Hematopoietic multipotent progenitor cell treated with erythropoietin and hydrocortisone succinate and interleukin-3 and kit ligand, for 8 days (in vitro differentiated cells): ENCODE results near the gene PTTG1IP.

Experiments
- DNase-seq: peaks from one replicate; pipeline ENCODE4 v3.0.0-alpha.2; 2015

The PTTG1IP gene

GRCh38 chr21:44858291-44858690 lies 15.2 kb downstream of the PTTG1IP start:
- DNase-seq = no peak

- DNase-seq = no peak
Measured at GRCh38 chr21:44857127-44857892, 16.2 kb downstream of the PTTG1IP start.

GRCh38 chr21:44856131-44856530 lies 17.4 kb downstream of the PTTG1IP start:
- no peak for DNase-seq

- no peak for DNase-seq
Measured at GRCh38 chr21:44855572-44855971, 17.9 kb downstream of the PTTG1IP start.

- peak; percentile 100 for DNase-seq
Measured at GRCh38 chr21:44854664-44855446, 18.6 kb downstream of the PTTG1IP start.

- DNase-seq = peak; percentile 92
Measured at GRCh38 chr21:44854391-44854663, 19.2 kb downstream of the PTTG1IP start.

- DNase-seq = peak; percentile 90
Measured at GRCh38 chr21:44853601-44854390, 19.7 kb downstream of the PTTG1IP start.

GRCh38 chr21:44850905-44851657 lies 22.4 kb downstream of the PTTG1IP start:
- no peak for DNase-seq

GRCh38 chr21:44850208-44850800 lies 23.2 kb downstream of the PTTG1IP start:
- no peak for DNase-seq

GRCh38 chr21:44849616-44850130 lies 23.8 kb downstream of the PTTG1IP start:
- no peak for DNase-seq

- DNase-seq = no peak
Measured at GRCh38 chr21:44848821-44849521, 24.5 kb downstream of the PTTG1IP start.

- DNase-seq = no peak
Measured at GRCh38 chr21:44847261-44848056, 26.0 kb downstream of the PTTG1IP start.

GRCh38 chr21:44846485-44847260 lies 26.8 kb downstream of the PTTG1IP start:
- DNase-seq = peak; percentile 76

- no peak for DNase-seq
Measured at GRCh38 chr21:44846224-44846484, 27.3 kb downstream of the PTTG1IP start.

GRCh38 chr21:44845418-44846223 lies 27.9 kb downstream of the PTTG1IP start:
- peak; percentile 81 for DNase-seq

GRCh38 chr21:44844256-44844655 lies 29.2 kb downstream of the PTTG1IP start:
- DNase-seq = no peak

- DNase-seq = no peak
Measured at GRCh38 chr21:44842721-44843445, 30.6 kb downstream of the PTTG1IP start.

GRCh38 chr21:44842087-44842486 lies 31.4 kb downstream of the PTTG1IP start:
- DNase-seq = no peak

- no peak for DNase-seq
Measured at GRCh38 chr21:44840771-44841170, 32.7 kb downstream of the PTTG1IP start.
